Liver (tissue), 9 donors: Measurements from ENCODE around the gene ADNP2. TPM values are rescaled to one million over a fixed set of nuclear protein-coding genes. Genes with fewer than 3 reads are reported as not detected.

Experiments used
- DNase-seq: peaks from one replicate; pipeline ENCODE4 v3.0.0-alpha.2; 2017; ENCODE audit warnings: low spot score
- H3K27ac ChIP-seq, 2 donors: one replicate each; pipeline ENCODE4 v1.7.0; 2013; ENCODE audit warnings: inconsistent platforms in 2 of 2, low read length in 2 of 2, control low read depth in 1 of 2, low read depth in 1 of 2, mild to moderate bottlenecking in 1 of 2
- H3K27me3 ChIP-seq, 4 donors: one replicate each; pipeline versions ENCODE4 v1.6.1 to v1.7.0; 2013; ENCODE audit warnings: low read length in 3 of 4, inconsistent platforms in 1 of 4, mild to moderate bottlenecking in 1 of 4, moderate library complexity in 1 of 4; ENCODE audit not compliant: control insufficient read depth in 4 of 4, insufficient read depth in 4 of 4
- H3K36me3 ChIP-seq, 4 donors: one replicate each; pipeline versions ENCODE4 v1.6.1 to v1.7.0; 2013; ENCODE audit warnings: low read length in 3 of 4, mild to moderate bottlenecking in 3 of 4, low read depth in 1 of 4, moderate library complexity in 1 of 4; ENCODE audit not compliant: control insufficient read depth in 4 of 4, insufficient read depth in 3 of 4
- H3K4me1 ChIP-seq, 4 donors: one replicate each; pipeline versions ENCODE4 v1.6.1 to v1.7.0; 2013; ENCODE audit warnings: low read length in 3 of 4, mild to moderate bottlenecking in 3 of 4, moderate library complexity in 1 of 4; ENCODE audit not compliant: control insufficient read depth in 4 of 4, insufficient read depth in 4 of 4
- H3K4me3 ChIP-seq, 3 donors: one replicate each; pipeline versions ENCODE4 v1.6.1 to v1.7.0; 2013; ENCODE audit warnings: low read length in 3 of 3, control low read depth in 1 of 3, low read depth in 1 of 3, mild to moderate bottlenecking in 1 of 3
- H3K9ac ChIP-seq, 2 donors: one replicate each; pipeline ENCODE4 v1.7.0; 2013; ENCODE audit warnings: low read length in 2 of 2, mild to moderate bottlenecking in 2 of 2, moderate library complexity in 2 of 2, control low read depth in 1 of 2, low read depth in 1 of 2
- H3K9me3 ChIP-seq, 4 donors: one replicate each; pipeline versions ENCODE4 v1.6.1 to v1.7.0; 2013; ENCODE audit warnings: low read length in 3 of 4; ENCODE audit not compliant: control insufficient read depth in 4 of 4
- EGR1 ChIP-seq, 2 donors: IDR thresholded peaks; 2 replicates each; pipeline ENCODE4 v1.6.1; 2016 to 2018; ENCODE audit warnings: antibody characterized with exemption in 2 of 2, low read depth in 2 of 2
- FOXA1 ChIP-seq: IDR thresholded peaks from 2 replicates; pipeline ENCODE4 v1.6.1; 2016; ENCODE audit warnings: antibody characterized with exemption
- FOXA2 ChIP-seq: IDR thresholded peaks from 2 replicates; pipeline ENCODE4 v1.6.1; 2016; ENCODE audit warnings: antibody characterized with exemption
- GABPA ChIP-seq, 2 donors: IDR thresholded peaks in 1 of 2; conservative IDR thresholded peaks in 1 of 2; 2 replicates each; pipeline ENCODE4 v1.6.1; 2016; ENCODE audit warnings: antibody characterized with exemption in 2 of 2, mild to moderate bottlenecking in 1 of 2, moderate library complexity in 1 of 2
- HNF4A ChIP-seq, 2 donors: conservative IDR thresholded peaks; 2 replicates each; pipeline ENCODE4 v1.6.1; 2016; ENCODE audit warnings: antibody characterized with exemption in 2 of 2, mild to moderate bottlenecking in 2 of 2
- HNF4G ChIP-seq: IDR thresholded peaks from 2 replicates; pipeline ENCODE4 v1.6.1; 2016; ENCODE audit warnings: antibody characterized with exemption
- JUND ChIP-seq, 2 donors: IDR thresholded peaks; 2 replicates each; pipeline ENCODE4 v1.6.1; 2016; ENCODE audit warnings: antibody characterized with exemption in 2 of 2
- NR2F2 ChIP-seq: IDR thresholded peaks from 2 replicates; pipeline ENCODE4 v1.6.1; 2016; ENCODE audit warnings: antibody characterized with exemption
- RAD21 ChIP-seq, 2 donors: IDR thresholded peaks; 2 replicates each; pipeline ENCODE4 v1.6.1; 2016; ENCODE audit warnings: antibody characterized with exemption in 2 of 2, mild to moderate bottlenecking in 2 of 2
- RXRA ChIP-seq, 2 donors: IDR thresholded peaks; 2 replicates each; pipeline ENCODE4 v1.6.1; 2017 to 2018; ENCODE audit warnings: antibody characterized with exemption in 2 of 2, mild to moderate bottlenecking in 1 of 2
- SP1 ChIP-seq: IDR thresholded peaks from 2 replicates; pipeline ENCODE4 v1.6.1; 2018; ENCODE audit warnings: antibody characterized with exemption, mild to moderate bottlenecking
- TAF1 ChIP-seq: conservative IDR thresholded peaks from 2 replicates; pipeline ENCODE4 v1.6.1; 2016; ENCODE audit warnings: antibody characterized with exemption, mild to moderate bottlenecking
- YY1 ChIP-seq: IDR thresholded peaks from 2 replicates; pipeline ENCODE4 v1.6.1; 2016; ENCODE audit warnings: antibody characterized with exemption, mild to moderate bottlenecking
- WGBS: extraction: QIAGEN DNeasy Blood & Tissue Kit; methylation state at CpG from one replicate; pipeline ENCODE4 v1.1.7; 2013; 5-methylcytosine and 5-hydroxymethylcytosine counted together
- polyA plus RNA-seq, 2 donors: library from polyadenylated mRNA; stranded (reverse) in 1 of 2; unstranded in 1 of 2; fragments of 200-250 nt in 1 of 2; fragments of >200 nt in 1 of 2; fragmentation: Nextera tagmentation in 1 of 2; extraction: Ambion mirVana in 1 of 2; gene quantifications; one replicate each; pipeline versions ENCODE4 v1.2.1 to v1.2.3, GENCODE V29; 2013 to 2015
- total RNA-seq, 2 donors: library from RNA; depleted of rRNA; stranded (reverse); fragments of >200 nt; gene quantifications; one replicate each; pipeline ENCODE4 v1.2.3, GENCODE V29; 2014
- TF ChIP-seq, protein P1 (sequence below): IDR thresholded peaks from 2 replicates; pipeline ENCODE4 v1.6.1; 2016; ENCODE audit warnings: antibody characterized with exemption, mild to moderate bottlenecking
- TF ChIP-seq, protein P2 (sequence below): IDR thresholded peaks from 2 replicates; pipeline ENCODE4 v1.6.1; 2016; ENCODE audit warnings: antibody characterized with exemption
- TF ChIP-seq, protein P3 (sequence below): IDR thresholded peaks from 2 replicates; pipeline ENCODE4 v1.6.1; 2016; ENCODE audit warnings: antibody characterized with exemption
- TF ChIP-seq, protein P4 (sequence below): fragments of 150-350 bp; IDR thresholded peaks from 2 replicates; pipeline ENCODE4 v1.5.1; 2017; ENCODE audit warnings: improper control_type of control experiment, low read depth, low read length; ENCODE audit not compliant: missing input control
- TF ChIP-seq, protein P5 (sequence below): IDR thresholded peaks from 2 replicates; pipeline ENCODE4 v1.6.1; 2016; ENCODE audit warnings: antibody characterized with exemption
- donor health status: healthy.
- donor health status: healthy.
- donor health status: healthy.
- donor health status: healthy.
- donor health status: healthy.

The ADNP2 gene
- total and polyA plus RNA-seq, 4 donors = 2.7 to 9.9 (median 6.4) TPM

DNA sequence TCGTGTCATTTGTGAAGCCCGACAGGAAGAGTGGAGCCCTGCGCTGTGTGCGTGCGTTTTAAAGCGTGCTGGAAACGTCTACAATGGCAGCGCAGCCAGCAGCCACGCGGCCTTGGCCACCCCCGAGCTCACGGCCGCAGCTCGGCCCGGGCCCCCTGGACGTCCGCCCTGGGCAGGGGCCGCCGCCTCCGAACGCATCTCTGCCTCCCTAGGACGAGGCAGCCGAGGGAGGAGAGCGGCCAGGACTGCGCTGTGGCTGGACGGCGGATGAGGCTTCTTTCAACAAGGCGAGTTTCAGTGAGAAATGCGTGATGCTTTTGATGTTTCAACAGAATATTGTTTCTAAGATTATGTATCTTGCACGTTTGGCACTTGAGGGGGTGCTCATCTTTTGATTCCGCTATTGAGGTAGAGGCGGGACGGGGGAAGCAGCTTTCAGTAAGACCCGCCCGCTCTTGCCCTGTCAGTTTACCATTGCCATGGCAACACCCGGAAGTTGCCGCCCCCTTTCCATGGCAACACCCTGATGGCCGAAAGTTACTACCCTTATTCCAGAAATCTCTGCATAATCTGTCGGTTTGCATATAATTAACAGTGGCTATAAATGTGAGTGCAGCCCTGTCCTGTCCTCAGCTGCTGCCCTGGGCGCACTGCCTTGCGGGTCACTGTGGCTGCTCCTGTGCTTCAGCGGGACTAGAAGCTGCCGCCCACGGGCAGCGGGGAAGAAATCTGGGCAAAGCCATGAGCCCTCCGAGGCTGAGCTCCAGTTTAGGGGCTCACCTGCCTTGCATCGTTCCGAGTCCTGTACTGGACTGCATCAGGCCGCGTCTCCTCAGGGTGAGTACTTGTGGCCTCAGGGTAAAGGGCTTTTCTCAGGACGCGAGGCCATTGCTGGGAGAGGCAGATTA is 38.6 kb downstream of the ADNP2 start:
- Histone ChIP-seq H3K9ac (peak overlapping the region in 1 of 2 donors; percentile 30), H3K27ac (peak overlapping the region; percentile 26 to 61), H3K4me3 (peak overlapping the region; percentile 50 to 66 (median 61)), H3K36me3 (no peaks in the 10 kb centered on the region), H3K9me3 (no peaks in the 10 kb centered on the region), H3K27me3 (no peaks in the 10 kb centered on the region), H3K4me1 (peaks cover 0 to 31% (median 19%) of the 10 kb centered on the region in 4 donors)
- DNase-seq = peak; percentile 75
- WGBS = 39% methylated on average over 52 of the region's 52 CpGs
- no peak for TF ChIP-seq RAD21 (IDR thresholded peaks at IDR 0.05)
- no peak for TF ChIP-seq TAF1
- no peak for TF ChIP-seq EGR1 (IDR thresholded peaks at IDR 0.05; ENCODE audit: low read depth in 2 of 2)
- no peak for TF ChIP-seq NR2F2
- peak; percentile 67 to 80 for TF ChIP-seq GABPA (IDR thresholded peaks at IDR 0.05 in 1 of 2, conservative IDR thresholded peaks at IDR 0.05 in 1 of 2)
- TF ChIP-seq, protein P1, sequence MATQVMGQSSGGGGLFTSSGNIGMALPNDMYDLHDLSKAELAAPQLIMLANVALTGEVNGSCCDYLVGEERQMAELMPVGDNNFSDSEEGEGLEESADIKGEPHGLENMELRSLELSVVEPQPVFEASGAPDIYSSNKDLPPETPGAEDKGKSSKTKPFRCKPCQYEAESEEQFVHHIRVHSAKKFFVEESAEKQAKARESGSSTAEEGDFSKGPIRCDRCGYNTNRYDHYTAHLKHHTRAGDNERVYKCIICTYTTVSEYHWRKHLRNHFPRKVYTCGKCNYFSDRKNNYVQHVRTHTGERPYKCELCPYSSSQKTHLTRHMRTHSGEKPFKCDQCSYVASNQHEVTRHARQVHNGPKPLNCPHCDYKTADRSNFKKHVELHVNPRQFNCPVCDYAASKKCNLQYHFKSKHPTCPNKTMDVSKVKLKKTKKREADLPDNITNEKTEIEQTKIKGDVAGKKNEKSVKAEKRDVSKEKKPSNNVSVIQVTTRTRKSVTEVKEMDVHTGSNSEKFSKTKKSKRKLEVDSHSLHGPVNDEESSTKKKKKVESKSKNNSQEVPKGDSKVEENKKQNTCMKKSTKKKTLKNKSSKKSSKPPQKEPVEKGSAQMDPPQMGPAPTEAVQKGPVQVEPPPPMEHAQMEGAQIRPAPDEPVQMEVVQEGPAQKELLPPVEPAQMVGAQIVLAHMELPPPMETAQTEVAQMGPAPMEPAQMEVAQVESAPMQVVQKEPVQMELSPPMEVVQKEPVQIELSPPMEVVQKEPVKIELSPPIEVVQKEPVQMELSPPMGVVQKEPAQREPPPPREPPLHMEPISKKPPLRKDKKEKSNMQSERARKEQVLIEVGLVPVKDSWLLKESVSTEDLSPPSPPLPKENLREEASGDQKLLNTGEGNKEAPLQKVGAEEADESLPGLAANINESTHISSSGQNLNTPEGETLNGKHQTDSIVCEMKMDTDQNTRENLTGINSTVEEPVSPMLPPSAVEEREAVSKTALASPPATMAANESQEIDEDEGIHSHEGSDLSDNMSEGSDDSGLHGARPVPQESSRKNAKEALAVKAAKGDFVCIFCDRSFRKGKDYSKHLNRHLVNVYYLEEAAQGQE = peak; percentile 71
- TF ChIP-seq, protein P2, sequence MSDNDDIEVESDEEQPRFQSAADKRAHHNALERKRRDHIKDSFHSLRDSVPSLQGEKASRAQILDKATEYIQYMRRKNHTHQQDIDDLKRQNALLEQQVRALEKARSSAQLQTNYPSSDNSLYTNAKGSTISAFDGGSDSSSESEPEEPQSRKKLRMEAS = no peak
- peak; percentile 84 for TF ChIP-seq YY1
- TF ChIP-seq, protein P3, sequence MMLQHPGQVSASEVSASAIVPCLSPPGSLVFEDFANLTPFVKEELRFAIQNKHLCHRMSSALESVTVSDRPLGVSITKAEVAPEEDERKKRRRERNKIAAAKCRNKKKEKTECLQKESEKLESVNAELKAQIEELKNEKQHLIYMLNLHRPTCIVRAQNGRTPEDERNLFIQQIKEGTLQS = no peak
- no peak for TF ChIP-seq FOXA1
- TF ChIP-seq, protein P4, sequence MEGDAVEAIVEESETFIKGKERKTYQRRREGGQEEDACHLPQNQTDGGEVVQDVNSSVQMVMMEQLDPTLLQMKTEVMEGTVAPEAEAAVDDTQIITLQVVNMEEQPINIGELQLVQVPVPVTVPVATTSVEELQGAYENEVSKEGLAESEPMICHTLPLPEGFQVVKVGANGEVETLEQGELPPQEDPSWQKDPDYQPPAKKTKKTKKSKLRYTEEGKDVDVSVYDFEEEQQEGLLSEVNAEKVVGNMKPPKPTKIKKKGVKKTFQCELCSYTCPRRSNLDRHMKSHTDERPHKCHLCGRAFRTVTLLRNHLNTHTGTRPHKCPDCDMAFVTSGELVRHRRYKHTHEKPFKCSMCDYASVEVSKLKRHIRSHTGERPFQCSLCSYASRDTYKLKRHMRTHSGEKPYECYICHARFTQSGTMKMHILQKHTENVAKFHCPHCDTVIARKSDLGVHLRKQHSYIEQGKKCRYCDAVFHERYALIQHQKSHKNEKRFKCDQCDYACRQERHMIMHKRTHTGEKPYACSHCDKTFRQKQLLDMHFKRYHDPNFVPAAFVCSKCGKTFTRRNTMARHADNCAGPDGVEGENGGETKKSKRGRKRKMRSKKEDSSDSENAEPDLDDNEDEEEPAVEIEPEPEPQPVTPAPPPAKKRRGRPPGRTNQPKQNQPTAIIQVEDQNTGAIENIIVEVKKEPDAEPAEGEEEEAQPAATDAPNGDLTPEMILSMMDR = no peak
- no peak for TF ChIP-seq RXRA (IDR thresholded peaks at IDR 0.05)
- TF ChIP-seq FOXA2 = no peak
- no peak for TF ChIP-seq HNF4G
- TF ChIP-seq, protein P5, sequence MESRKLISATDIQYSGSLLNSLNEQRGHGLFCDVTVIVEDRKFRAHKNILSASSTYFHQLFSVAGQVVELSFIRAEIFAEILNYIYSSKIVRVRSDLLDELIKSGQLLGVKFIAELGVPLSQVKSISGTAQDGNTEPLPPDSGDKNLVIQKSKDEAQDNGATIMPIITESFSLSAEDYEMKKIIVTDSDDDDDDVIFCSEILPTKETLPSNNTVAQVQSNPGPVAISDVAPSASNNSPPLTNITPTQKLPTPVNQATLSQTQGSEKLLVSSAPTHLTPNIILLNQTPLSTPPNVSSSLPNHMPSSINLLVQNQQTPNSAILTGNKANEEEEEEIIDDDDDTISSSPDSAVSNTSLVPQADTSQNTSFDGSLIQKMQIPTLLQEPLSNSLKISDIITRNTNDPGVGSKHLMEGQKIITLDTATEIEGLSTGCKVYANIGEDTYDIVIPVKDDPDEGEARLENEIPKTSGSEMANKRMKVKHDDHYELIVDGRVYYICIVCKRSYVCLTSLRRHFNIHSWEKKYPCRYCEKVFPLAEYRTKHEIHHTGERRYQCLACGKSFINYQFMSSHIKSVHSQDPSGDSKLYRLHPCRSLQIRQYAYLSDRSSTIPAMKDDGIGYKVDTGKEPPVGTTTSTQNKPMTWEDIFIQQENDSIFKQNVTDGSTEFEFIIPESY = no peak
- TF ChIP-seq SP1 = no peak
- no peak for TF ChIP-seq JUND (IDR thresholded peaks at IDR 0.05)
- peak in 1 of 2 donors; percentile 4 for TF ChIP-seq HNF4A (conservative IDR thresholded peaks at IDR 0.05)
